HepG2 (cell line): ENCODE results near the gene NKAIN2.

Source experiments
- HNF1B ChIP-seq: sonication (generic); formaldehyde crosslinking; IDR thresholded peaks from 2 replicates; pipeline ENCODE4 v1.5.1; 2020; ENCODE audit warnings: mild to moderate bottlenecking, moderate library complexity, missing genetic modification reagents
- ISX ChIP-seq: sonication (generic); formaldehyde crosslinking; conservative IDR thresholded peaks from 2 replicates; pipeline ENCODE4 v1.5.0; 2020; ENCODE audit warnings: missing genetic modification reagents
- NR2C2 ChIP-seq: sonication (generic); formaldehyde crosslinking; IDR thresholded peaks from 2 replicates; pipeline ENCODE4 v1.4.0; 2020; ENCODE audit warnings: missing genetic modification reagents, mild to moderate bottlenecking, moderate library complexity, borderline replicate concordance
- PAXIP1 ChIP-seq: sonication (generic); formaldehyde crosslinking; conservative IDR thresholded peaks from 2 replicates; pipeline ENCODE4 v1.4.0; 2020; ENCODE audit warnings: mild to moderate bottlenecking, missing genetic modification reagents, moderate library complexity
- POLR2A ChIP-seq, 2 experiments: IDR thresholded peaks; 2 replicates each; pipeline ENCODE4 v1.6.1; 2011; ENCODE audit warnings: low read depth in 2 of 2, low read length in 2 of 2, mild to moderate bottlenecking in 1 of 2, moderate library complexity in 1 of 2; ENCODE audit not compliant: insufficient read depth in 1 of 2
- RBM39 ChIP-seq: fragments of 200-400 bp; formaldehyde crosslinking; IDR thresholded peaks from one replicate; pipeline ENCODE4 v1.6.1; 2018; ENCODE audit warnings: antibody characterized with exemption, mild to moderate bottlenecking, low read depth, low read length; ENCODE audit not compliant: poor library complexity, severe bottlenecking
- TAF1 ChIP-seq: sonication (generic); formaldehyde crosslinking; IDR thresholded peaks from 2 replicates; pipeline ENCODE4 v1.4.0; 2020; ENCODE audit warnings: missing genetic modification reagents
- YY1 ChIP-seq: IDR thresholded peaks from 2 replicates; pipeline ENCODE4 v1.6.1; 2011; ENCODE audit warnings: low read length, low read depth, moderate library complexity, mild to moderate bottlenecking; ENCODE audit not compliant: insufficient read depth, insufficient replicate concordance

GRCh38 chr6:124495665-124496190 is 692.1 kb downstream of the NKAIN2 start:
- TF ChIP-seq YY1 = no peak
- TF ChIP-seq TAF1 = no peak
- TF ChIP-seq ISX (CRISPR knock-in tag) = no peak
- no peak for TF ChIP-seq NR2C2
- no peak for TF ChIP-seq PAXIP1 (CRISPR knock-in tag)
- no peak for TF ChIP-seq POLR2A (IDR thresholded peaks at IDR 0.05; ENCODE audit: insufficient read depth in 1 of 2, low read depth in 2 of 2, low read length in 2 of 2)
- TF ChIP-seq RBM39 = no peak
- TF ChIP-seq HNF1B = no peak
